MG63 (cell line): ENCODE data around the gene NASP. TPM values are rescaled to one million over a fixed set of nuclear protein-coding genes. Genes with fewer than 3 reads are reported as not detected.

ENCODE experiments used
- total RNA-seq: library from RNA; depleted of rRNA; stranded (reverse); fragments of >200 nt; shearing (Covaris generic); gene quantifications from 2 replicates; pipeline ENCODE4 v1.2.3, GENCODE V29; 2014; ENCODE audit warnings: low replicate concordance; rRNA removed

NASP gene
- total RNA-seq, 1 experiment from 2014 or later: 50.9 TPM

Other genes starting within 250 kb of the NASP start
- gene TOE1, start 243.9 kb upstream of the NASP start, total RNA-seq: 6.6 and 21.9 TPM in 2 replicates
- gene MUTYH, start 243.6 kb upstream of the NASP start, total RNA-seq: 8.1 and 11.6 TPM in 2 replicates
- 0.25 TPM in 1 of 2 replicates, not detected in the other for gene TESK2, start 92.9 kb upstream of the NASP start, total RNA-seq
- 0.16 and 0.67 TPM in 2 replicates for gene CCDC163, start 84.0 kb upstream of the NASP start, total RNA-seq
- 1.0 and 1.2 TPM in 2 replicates for gene MMACHC, start 83.7 kb upstream of the NASP start, total RNA-seq
- 1,198 and 1,251 TPM in 2 replicates for gene PRDX1, start 62.2 kb upstream of the NASP start, total RNA-seq
- 60.7 and 93.8 TPM in 2 replicates for gene AKR1A1, start 33.2 kb upstream of the NASP start, total RNA-seq
- not detected in 2 replicates for gene CCDC17, start 40.0 kb downstream of the NASP start, total RNA-seq
- gene GPBP1L1, start 102.5 kb downstream of the NASP start, total RNA-seq: 126 and 254 TPM in 2 replicates
- 13.7 and 21.7 TPM in 2 replicates for gene TMEM69, start 104.1 kb downstream of the NASP start, total RNA-seq
- gene IPP, start 166.6 kb downstream of the NASP start, total RNA-seq: 5.2 and 8.0 TPM in 2 replicates
- gene MAST2, start 219.6 kb downstream of the NASP start, total RNA-seq: 14.9 and 21.9 TPM in 2 replicates